Neural progenitor cell (in vitro differentiated cells): ENCODE measurements around the gene RNU7-1. TPM values are rescaled to one million over a fixed set of nuclear protein-coding genes. Genes with fewer than 3 reads are reported as not detected.

Experiments used
- DNase-seq: peaks from one replicate; pipeline ENCODE4 v3.0.0-alpha.2; 2016; ENCODE audit warnings: low spot score
- H2AFZ ChIP-seq: fragments of 200-600 bp; sonication (generic); replicated peaks from 2 replicates; pipeline ENCODE4 v1.6.1; 2016; ENCODE audit warnings: antibody characterized with exemption
- H3F3A ChIP-seq: fragments of 200-600 bp; sonication (generic); 2 replicates; pipeline ENCODE4 v1.6.1; 2016; ENCODE audit warnings: antibody characterized with exemption, low read depth
- H3K27ac ChIP-seq: fragments of 200-600 bp; sonication (generic); 2 replicates; pipeline ENCODE4 v1.5.1; 2016; ENCODE audit warnings: mild to moderate bottlenecking
- H3K27me3 ChIP-seq: fragments of 200-600 bp; sonication (generic); 2 replicates; pipeline ENCODE4 v1.6.1; 2016; ENCODE audit warnings: mild to moderate bottlenecking, moderate library complexity
- H3K36me3 ChIP-seq: fragments of 200-600 bp; sonication (generic); 2 replicates; pipeline ENCODE4 v1.5.1; 2016
- H3K4me1 ChIP-seq: fragments of 200-600 bp; sonication (generic); 2 replicates; pipeline ENCODE4 v1.6.1; 2016; ENCODE audit warnings: mixed run types
- H3K4me2 ChIP-seq: fragments of 200-600 bp; sonication (generic); 2 replicates; pipeline ENCODE4 v1.6.1; 2016
- H3K4me3 ChIP-seq: fragments of 200-600 bp; sonication (generic); 2 replicates; pipeline ENCODE4 v1.5.1; 2016
- H3K79me2 ChIP-seq: fragments of 200-600 bp; sonication (generic); 2 replicates; pipeline ENCODE4 v1.6.1; 2016; ENCODE audit warnings: low read depth
- H3K9ac ChIP-seq: fragments of 200-600 bp; sonication (generic); 2 replicates; pipeline ENCODE4 v1.6.1; 2016
- H3K9me3 ChIP-seq: fragments of 200-600 bp; sonication (generic); 2 replicates; pipeline ENCODE4 v1.5.1; 2016; ENCODE audit warnings: low read depth
- H4K20me1 ChIP-seq: fragments of 200-600 bp; sonication (generic); 2 replicates; pipeline ENCODE4 v1.6.1; 2016; ENCODE audit warnings: low read depth
- H3K27ac Mint-ChIP-seq: 3 replicates; pipeline ENCODE4 v1.8.0; 2021; ENCODE audit warnings: mixed read lengths
- H3K27me3 Mint-ChIP-seq: 2 replicates; pipeline ENCODE4 v1.8.0; 2022; ENCODE audit warnings: low read depth, mild to moderate bottlenecking, inconsistent platforms, moderate library complexity, mixed read lengths; ENCODE audit not compliant: insufficient read depth
- H3K36me3 Mint-ChIP-seq: 3 replicates; pipeline ENCODE4 v1.8.0; 2021; ENCODE audit warnings: mixed read lengths
- H3K4me1 Mint-ChIP-seq: 3 replicates; pipeline ENCODE4 v1.8.0; 2021; ENCODE audit warnings: mixed read lengths
- H3K4me3 Mint-ChIP-seq: 3 replicates; pipeline ENCODE4 v1.8.0; 2021; ENCODE audit warnings: mild to moderate bottlenecking, moderate library complexity, mixed read lengths
- H3K9me3 Mint-ChIP-seq: 3 replicates; pipeline ENCODE4 v1.8.0; 2020; ENCODE audit warnings: mixed read lengths
- CTCF ChIP-seq: fragments of 200-600 bp; sonication (generic); IDR thresholded peaks from 2 replicates; pipeline ENCODE4 v1.5.1; 2017; ENCODE audit warnings: antibody characterized with exemption, mild to moderate bottlenecking
- EZH2 ChIP-seq: fragments of 200-600 bp; sonication (generic); IDR thresholded peaks from 2 replicates; pipeline ENCODE4 v1.6.1; 2017; ENCODE audit warnings: antibody characterized with exemption, mild to moderate bottlenecking, moderate library complexity
- EZH2phosphoT487 ChIP-seq: fragments of 200-600 bp; sonication (generic); IDR thresholded peaks from 2 replicates; pipeline ENCODE4 v1.6.1; 2017; ENCODE audit warnings: antibody characterized with exemption
- total RNA-seq: library from RNA; depleted of rRNA; stranded (reverse); fragments of >200 nt; gene quantifications from 2 replicates; pipeline ENCODE4 v1.2.3, GENCODE V29; 2015; ENCODE audit warnings: low replicate concordance

Gene RNU7-1
- total RNA-seq, 1 donor from 2014 or later = not detected

GRCh38 chr12:6941267-6941666, 2.3 kb upstream of the RNU7-1 start:
- Histone ChIP-seq H3K36me3 (no peaks in the 10 kb centered on the region), H3K9me3 (no peaks in the 10 kb centered on the region), H3K9ac (no peak overlapping the region), H3K4me1 (peaks cover 25% of the 10 kb centered on the region), H3F3A (peaks cover 78% of the 10 kb centered on the region), H3K27ac (no peak overlapping the region), H3K27me3 (no peaks in the 10 kb centered on the region), H3K79me2 (peaks cover 29% of the 10 kb centered on the region), H3K4me3 (no peak overlapping the region), H3K4me2 (no peak overlapping the region), H2AFZ (no peak overlapping the region), H4K20me1 (peaks cover 16% of the 10 kb centered on the region)
- no peaks in the 10 kb centered on the region for H3K9me3 Mint-ChIP-seq
- H3K4me1 Mint-ChIP-seq = peaks cover 53% of the 10 kb centered on the region
- no peak for DNase-seq
- no peak overlapping the region for H3K27ac Mint-ChIP-seq
- H3K27me3 Mint-ChIP-seq = peaks cover 37% of the 10 kb centered on the region
- no peak for TF ChIP-seq EZH2phosphoT487
- no peak for TF ChIP-seq CTCF
- TF ChIP-seq EZH2 = no peak
- no peak overlapping the region for H3K4me3 Mint-ChIP-seq
- peaks cover 18% of the 10 kb centered on the region for H3K36me3 Mint-ChIP-seq

GRCh38 chr12:6941782-6942181, 1.8 kb upstream of the RNU7-1 start:
- H3K4me1 Mint-ChIP-seq = peaks cover 50% of the 10 kb centered on the region
- Histone ChIP-seq H2AFZ (no peak overlapping the region), H3K4me3 (no peak overlapping the region), H3K36me3 (no peaks in the 10 kb centered on the region), H3K9me3 (no peaks in the 10 kb centered on the region), H3K4me2 (no peak overlapping the region), H3F3A (peaks cover 78% of the 10 kb centered on the region), H4K20me1 (peaks cover 13% of the 10 kb centered on the region), H3K79me2 (peaks cover 29% of the 10 kb centered on the region), H3K9ac (no peak overlapping the region), H3K27ac (no peak overlapping the region), H3K4me1 (peaks cover 29% of the 10 kb centered on the region), H3K27me3 (no peaks in the 10 kb centered on the region)
- TF ChIP-seq CTCF = no peak
- TF ChIP-seq EZH2 = no peak
- TF ChIP-seq EZH2phosphoT487 = no peak
- peaks cover 20% of the 10 kb centered on the region for H3K36me3 Mint-ChIP-seq
- no peak for DNase-seq
- no peak overlapping the region for H3K4me3 Mint-ChIP-seq
- no peak overlapping the region for H3K27ac Mint-ChIP-seq
- H3K9me3 Mint-ChIP-seq = no peaks in the 10 kb centered on the region
- H3K27me3 Mint-ChIP-seq = peaks cover 32% of the 10 kb centered on the region

GRCh38 chr12:6942331-6942665, 1.3 kb upstream of the RNU7-1 start:
- H2AFZ ChIP-seq = no peak overlapping the region
- no peak overlapping the region for H3K27ac ChIP-seq
- H3K4me2 ChIP-seq = no peak overlapping the region
- peak overlapping the region; percentile 55 for H3K4me3 Mint-ChIP-seq
- no peak for DNase-seq
- peak overlapping the region; percentile 44 for H3K27ac Mint-ChIP-seq
- peaks cover 78% of the 10 kb centered on the region for H3F3A ChIP-seq
- no peak overlapping the region for H3K9ac ChIP-seq
- H3K4me3 ChIP-seq = no peak overlapping the region
- H3K9me3 Mint-ChIP-seq = no peaks in the 10 kb centered on the region
- peaks cover 32% of the 10 kb centered on the region for H3K27me3 Mint-ChIP-seq
- no peaks in the 10 kb centered on the region for H3K27me3 ChIP-seq
- no peaks in the 10 kb centered on the region for H3K36me3 ChIP-seq
- TF ChIP-seq CTCF (no peak), EZH2 (no peak), EZH2phosphoT487 (no peak)
- H3K79me2 ChIP-seq = peaks cover 29% of the 10 kb centered on the region
- H3K4me1 ChIP-seq = peaks cover 25% of the 10 kb centered on the region
- no peaks in the 10 kb centered on the region for H3K9me3 ChIP-seq
- peaks cover 11% of the 10 kb centered on the region for H4K20me1 ChIP-seq
- H3K4me1 Mint-ChIP-seq = peaks cover 51% of the 10 kb centered on the region
- H3K36me3 Mint-ChIP-seq = peaks cover 23% of the 10 kb centered on the region
